Ectodermal cell (in vitro differentiated cells): ENCODE measurements around the gene SPX.

Source experiments
- H3K27ac ChIP-seq: 2 replicates; pipeline ENCODE4 v1.7.0; 2013; ENCODE audit warnings: mild to moderate bottlenecking, low read depth, low read length; ENCODE audit not compliant: insufficient read depth, poor library complexity, severe bottlenecking
- H3K27me3 ChIP-seq: 2 replicates; pipeline ENCODE4 v1.7.0; 2013; ENCODE audit warnings: mild to moderate bottlenecking, low read length; ENCODE audit not compliant: insufficient read depth, control insufficient read depth, poor library complexity, severe bottlenecking
- H3K36me3 ChIP-seq: one replicate; pipeline ENCODE4 v1.7.0; 2013; ENCODE audit warnings: low read length; ENCODE audit not compliant: control insufficient read depth, insufficient read depth
- H3K4me1 ChIP-seq: one replicate; pipeline ENCODE4 v1.7.0; 2013; ENCODE audit warnings: low read length; ENCODE audit not compliant: control insufficient read depth, insufficient read depth
- H3K4me3 ChIP-seq: 2 replicates; pipeline ENCODE4 v1.7.0; 2013; ENCODE audit warnings: low read depth, low read length, control low read depth; ENCODE audit not compliant: insufficient read depth
- H3K9me3 ChIP-seq: 2 replicates; pipeline ENCODE4 v1.7.0; 2013; ENCODE audit warnings: mild to moderate bottlenecking, low read length, moderate library complexity; ENCODE audit not compliant: control insufficient read depth
- WGBS, 2 experiments: methylation state at CpG; one replicate each; pipeline ENCODE4 v1.1.7; 2013; ENCODE audit warnings: missing lambda C conversion rate in 2 of 2; 5-methylcytosine and 5-hydroxymethylcytosine counted together

The SPX gene

DNA sequence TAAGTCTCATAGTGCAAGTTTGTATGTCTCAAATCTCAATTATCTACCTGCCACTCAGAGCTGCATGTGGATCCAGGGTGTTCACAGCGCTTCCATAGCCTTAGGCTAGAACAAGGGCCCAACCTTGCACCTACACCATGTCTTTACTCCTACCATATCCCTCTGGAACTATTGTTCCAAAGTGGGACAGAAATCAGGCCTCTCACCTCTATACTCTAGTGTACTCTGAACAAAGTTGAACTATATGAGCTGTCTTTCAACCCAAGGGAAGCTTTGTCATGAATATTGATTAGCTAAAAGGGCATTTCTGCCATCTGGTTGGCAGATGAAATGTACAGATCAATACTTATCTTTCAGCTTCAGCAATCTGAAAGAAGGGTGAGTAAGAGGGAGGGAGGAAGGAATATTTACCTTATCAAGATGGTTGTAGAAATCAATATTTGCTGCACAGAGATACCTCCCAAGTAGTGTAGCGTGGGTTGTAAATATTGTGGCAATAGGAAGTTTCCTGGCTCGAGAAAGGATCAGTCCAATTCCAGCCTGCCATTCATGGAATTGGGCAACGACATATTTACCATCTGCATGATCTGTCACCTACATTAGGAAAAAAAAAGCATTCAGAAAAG lies 47.8 kb downstream of the SPX start:
- 89 to 90% methylated on average over 4 of the region's 4 CpGs for WGBS, 2 experiments
- no peaks in the 10 kb centered on the region for H3K36me3 ChIP-seq
- H3K27ac ChIP-seq = no peak overlapping the region
- H3K9me3 ChIP-seq = no peaks in the 10 kb centered on the region
- no peaks in the 10 kb centered on the region for H3K4me1 ChIP-seq
- H3K27me3 ChIP-seq = no peaks in the 10 kb centered on the region
- no peak overlapping the region for H3K4me3 ChIP-seq

DNA sequence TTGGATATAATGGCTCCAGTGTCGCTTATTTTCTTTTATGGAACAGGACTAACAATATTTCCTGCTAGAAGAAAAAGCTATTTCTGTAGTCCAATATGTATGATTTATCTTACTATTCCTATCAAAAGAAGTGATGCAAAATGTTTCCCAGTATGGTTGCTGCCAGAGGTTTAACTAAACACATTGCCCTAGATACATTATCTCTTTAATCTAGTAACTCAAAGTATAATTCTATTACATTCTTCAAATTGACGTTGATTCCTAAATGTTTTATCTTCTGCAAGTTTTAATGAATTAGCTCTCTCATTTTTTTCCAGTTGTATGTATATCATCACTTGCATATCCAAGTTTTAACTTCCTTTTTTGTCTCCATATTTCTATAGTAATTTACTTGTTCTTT lies 50.3 kb downstream of the SPX start:
- Histone ChIP-seq H3K27ac (no peak overlapping the region), H3K36me3 (no peaks in the 10 kb centered on the region), H3K27me3 (no peaks in the 10 kb centered on the region), H3K4me3 (no peak overlapping the region), H3K4me1 (no peaks in the 10 kb centered on the region), H3K9me3 (no peaks in the 10 kb centered on the region)
- 80 to 100% methylated on average over 1 to 2 of the region's 2 CpGs for WGBS, 2 experiments

DNA sequence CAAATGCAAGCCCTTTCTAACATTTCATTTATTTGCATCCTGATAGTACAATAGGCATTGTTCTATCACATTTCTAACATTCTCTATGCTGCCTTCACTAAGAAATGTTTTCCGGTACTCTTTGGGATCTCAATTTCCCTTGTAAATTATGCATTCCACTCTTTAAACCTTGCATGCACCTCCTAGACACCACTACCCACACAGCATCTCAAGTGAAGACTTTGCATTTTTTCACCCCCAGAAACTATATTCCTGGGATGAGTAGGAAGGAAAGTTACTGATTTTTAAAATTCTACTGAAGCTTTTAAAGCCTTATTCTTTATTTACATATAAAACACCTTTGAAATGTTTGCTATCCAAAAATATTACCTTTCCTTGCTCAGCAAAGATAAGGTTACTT lies 51.4 kb downstream of the SPX start:
- no peak overlapping the region for H3K4me3 ChIP-seq
- no peaks in the 10 kb centered on the region for H3K36me3 ChIP-seq
- H3K4me1 ChIP-seq = no peaks in the 10 kb centered on the region
- WGBS, 2 experiments = 86 to 94% methylated on average over 1 of the region's 1 CpG
- no peaks in the 10 kb centered on the region for H3K9me3 ChIP-seq
- H3K27ac ChIP-seq = no peak overlapping the region
- H3K27me3 ChIP-seq = no peaks in the 10 kb centered on the region

DNA sequence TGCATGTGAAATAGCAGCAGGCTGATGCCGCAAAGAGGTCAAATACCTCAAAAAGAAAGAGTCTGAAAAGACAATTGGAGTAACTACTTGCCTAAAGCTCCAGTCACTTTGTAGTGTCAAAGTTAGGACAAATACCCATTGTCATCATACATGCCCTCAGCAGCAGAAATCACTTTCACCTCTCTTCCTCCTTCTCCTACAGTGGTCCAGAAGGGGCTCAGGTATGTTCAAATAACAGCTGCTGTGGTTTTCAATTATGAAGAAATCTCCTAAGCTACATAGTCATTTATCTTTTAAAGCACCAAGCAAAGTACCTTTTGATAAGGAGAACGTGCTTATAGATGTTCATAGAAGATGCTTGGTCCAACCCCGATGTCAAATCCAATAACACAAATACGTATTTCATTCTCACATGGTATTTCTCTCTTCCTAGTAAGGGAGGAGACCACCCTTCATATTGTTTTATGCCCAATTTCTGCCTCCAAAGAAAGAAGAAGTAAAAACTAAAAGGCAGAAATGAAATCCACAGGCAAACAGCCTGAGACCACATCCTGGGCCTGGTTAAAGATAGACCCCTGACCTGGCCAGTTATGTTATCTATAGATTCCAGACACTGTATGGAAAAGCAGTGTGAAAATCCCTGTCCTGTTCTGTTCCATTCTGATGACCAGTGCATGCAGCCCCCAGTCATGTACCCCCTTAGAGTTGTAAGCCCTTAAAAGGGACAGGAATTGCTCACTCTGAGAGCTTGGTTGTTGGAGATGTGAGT lies 54.8 kb downstream of the SPX start:
- no peaks in the 10 kb centered on the region for H3K36me3 ChIP-seq
- no peaks in the 10 kb centered on the region for H3K9me3 ChIP-seq
- 93 to 95% methylated on average over 4 of the region's 4 CpGs for WGBS, 2 experiments
- H3K27me3 ChIP-seq = no peaks in the 10 kb centered on the region
- no peak overlapping the region for H3K4me3 ChIP-seq
- H3K27ac ChIP-seq = no peak overlapping the region
- H3K4me1 ChIP-seq = no peaks in the 10 kb centered on the region
